Caco-2 (cell line): ENCODE measurements around the gene PPARGC1A. TPM values are rescaled to one million over a fixed set of nuclear protein-coding genes. Genes with fewer than 3 reads are reported as not detected.

Experiments used
- BruUV-seq: library from RNA; stranded (reverse); fragments of 400-500 nt; replicated peaks from 2 replicates; lab custom pipeline; 2021; lab: Mats Ljungman, UMichigan
- CTCF ChIA-PET: fragments of 300-600 bp; sonication (Branson Sonifier 250); formaldehyde crosslinking; loops from one replicate; lab custom pipeline; 2022; ENCODE audit warnings: antibody characterized with exemption; lab: Charles Lee
- POLR2A ChIA-PET: fragments of 300-600 bp; sonication (Branson Sonifier 250); formaldehyde crosslinking; loops from one replicate; lab custom pipeline; 2022; ENCODE audit warnings: antibody characterized with exemption; lab: Charles Lee
- DNase-seq, 2 experiments: peaks; one replicate each; pipeline versions ENCODE4 v3.0.0 to v3.0.0-alpha.2; 2020 to 2022
- H3K27me3 ChIP-seq: replicated peaks from 2 replicates; pipeline ENCODE4 v1.6.0; 2011; ENCODE audit warnings: low read length; ENCODE audit not compliant: control insufficient read depth, insufficient read depth
- H3K36me3 ChIP-seq: 2 replicates; pipeline ENCODE4 v1.5.1; 2011; ENCODE audit warnings: low read length; ENCODE audit not compliant: control insufficient read depth, insufficient read depth
- H3K4me1 ChIP-seq: fragments of 250-450 bp; sonication (Bioruptor Pico); 2 replicates; pipeline ENCODE4 v1.5.1; 2020; ENCODE audit warnings: mild to moderate bottlenecking
- H3K4me3 ChIP-seq: 2 replicates; pipeline ENCODE4 v1.5.1; 2011; ENCODE audit warnings: low read depth, mild to moderate bottlenecking, control low read depth, low read length
- H3K9me3 ChIP-seq: fragments of 250-450 bp; sonication (Bioruptor Pico); 2 replicates; pipeline ENCODE4 v1.5.1; 2020; ENCODE audit warnings: mild to moderate bottlenecking, moderate library complexity
- H3K27ac Mint-ChIP-seq: one replicate; pipeline ENCODE4 v1.8.0; 2022; ENCODE audit warnings: mixed read lengths; ENCODE audit not compliant: unreplicated experiment
- H3K27me3 Mint-ChIP-seq: one replicate; pipeline ENCODE4 v1.8.0; 2022; ENCODE audit warnings: mixed read lengths; ENCODE audit not compliant: insufficient read depth, unreplicated experiment
- H3K36me3 Mint-ChIP-seq: one replicate; pipeline ENCODE4 v1.8.0; 2022; ENCODE audit warnings: mild to moderate bottlenecking, mixed read lengths; ENCODE audit not compliant: insufficient read depth, unreplicated experiment
- H3K4me1 Mint-ChIP-seq: one replicate; pipeline ENCODE4 v1.8.0; 2022; ENCODE audit warnings: low read depth, mixed read lengths; ENCODE audit not compliant: unreplicated experiment
- H3K4me3 Mint-ChIP-seq: one replicate; pipeline ENCODE4 v1.8.0; 2022; ENCODE audit warnings: mild to moderate bottlenecking, moderate library complexity, mixed read lengths; ENCODE audit not compliant: unreplicated experiment
- H3K9me3 Mint-ChIP-seq: one replicate; pipeline ENCODE4 v1.8.0; 2022; ENCODE audit warnings: mixed read lengths; ENCODE audit not compliant: unreplicated experiment
- intact Hi-C: fragments of 100-400 bp; cut with micrococcal nuclease; formaldehyde crosslinking; loops from one replicate; pipeline ENCODE4 v1.10.0; 2022; ENCODE audit not compliant: unreplicated experiment
- total RNA-seq: library from RNA; stranded (reverse); gene quantifications from 2 replicates; pipeline ENCODE4 v1.2.3, GENCODE V29; 2022
- TF ChIP-seq, protein P1 (sequence below), 2 experiments: fragments of 200-600 bp in 1 of 2; IDR thresholded peaks; 1 replicate in 1 of 2; 2 replicates in 1 of 2; pipeline versions ENCODE4 v1.5.1 to v1.8.0; 2011 to 2022; ENCODE audit warnings: antibody characterized with exemption in 1 of 2, control low read depth in 1 of 2, inconsistent platforms in 1 of 2, low read depth in 1 of 2, low read length in 1 of 2, mild to moderate bottlenecking in 1 of 2, moderate library complexity in 1 of 2; ENCODE audit not compliant: insufficient read depth in 1 of 2, severe bottlenecking in 1 of 2, unreplicated experiment in 1 of 2

PPARGC1A gene
- total RNA-seq, 1 experiment from 2014 or later = not detected

DNA sequence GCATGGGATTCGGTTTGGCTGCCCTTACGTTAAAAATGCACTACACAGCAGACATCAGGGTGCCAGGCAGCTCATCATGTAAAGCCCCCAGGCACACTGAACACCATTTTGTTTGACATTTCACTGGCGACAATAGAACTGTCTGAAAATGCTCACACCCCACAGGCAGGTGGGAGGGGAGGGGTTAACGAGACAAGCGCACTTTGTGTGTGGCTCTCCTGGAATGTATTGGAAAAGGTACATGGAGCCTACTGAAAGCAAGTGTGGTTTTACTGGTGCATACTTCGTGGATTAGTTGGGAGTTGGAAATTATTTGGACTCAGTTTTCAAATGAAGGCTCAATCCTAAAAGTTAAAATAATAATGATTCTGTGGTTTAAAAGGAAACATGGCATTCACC is 31.6 kb upstream of the PPARGC1A start:
- Mint-ChIP-seq H3K9me3 (no peaks in the 10 kb centered on the region), H3K4me3 (no peak overlapping the region), H3K36me3 (no peaks in the 10 kb centered on the region), H3K27ac (no peak overlapping the region), H3K4me1 (no peaks in the 10 kb centered on the region), H3K27me3 (peaks cover 10% of the 10 kb centered on the region)
- no peaks in the 10 kb centered on the region for H3K27me3 ChIP-seq
- no peak overlapping the region for H3K4me3 ChIP-seq
- CTCF ChIA-PET = no interaction called here
- no peaks in the 10 kb centered on the region for H3K36me3 ChIP-seq
- intact Hi-C loops = no loop called here
- H3K9me3 ChIP-seq = no peaks in the 10 kb centered on the region
- no peaks in the 10 kb centered on the region for H3K4me1 ChIP-seq
- POLR2A ChIA-PET = no interaction called here
- no peak for DNase-seq
- BruUV-seq = no TSS peak
- TF ChIP-seq, protein P1, sequence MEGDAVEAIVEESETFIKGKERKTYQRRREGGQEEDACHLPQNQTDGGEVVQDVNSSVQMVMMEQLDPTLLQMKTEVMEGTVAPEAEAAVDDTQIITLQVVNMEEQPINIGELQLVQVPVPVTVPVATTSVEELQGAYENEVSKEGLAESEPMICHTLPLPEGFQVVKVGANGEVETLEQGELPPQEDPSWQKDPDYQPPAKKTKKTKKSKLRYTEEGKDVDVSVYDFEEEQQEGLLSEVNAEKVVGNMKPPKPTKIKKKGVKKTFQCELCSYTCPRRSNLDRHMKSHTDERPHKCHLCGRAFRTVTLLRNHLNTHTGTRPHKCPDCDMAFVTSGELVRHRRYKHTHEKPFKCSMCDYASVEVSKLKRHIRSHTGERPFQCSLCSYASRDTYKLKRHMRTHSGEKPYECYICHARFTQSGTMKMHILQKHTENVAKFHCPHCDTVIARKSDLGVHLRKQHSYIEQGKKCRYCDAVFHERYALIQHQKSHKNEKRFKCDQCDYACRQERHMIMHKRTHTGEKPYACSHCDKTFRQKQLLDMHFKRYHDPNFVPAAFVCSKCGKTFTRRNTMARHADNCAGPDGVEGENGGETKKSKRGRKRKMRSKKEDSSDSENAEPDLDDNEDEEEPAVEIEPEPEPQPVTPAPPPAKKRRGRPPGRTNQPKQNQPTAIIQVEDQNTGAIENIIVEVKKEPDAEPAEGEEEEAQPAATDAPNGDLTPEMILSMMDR (IDR thresholded peaks at IDR 0.05; ENCODE audit: insufficient read depth in 1 of 2, low read depth in 1 of 2, low read length in 1 of 2, severe bottlenecking in 1 of 2, unreplicated experiment in 1 of 2) = no peak

DNA sequence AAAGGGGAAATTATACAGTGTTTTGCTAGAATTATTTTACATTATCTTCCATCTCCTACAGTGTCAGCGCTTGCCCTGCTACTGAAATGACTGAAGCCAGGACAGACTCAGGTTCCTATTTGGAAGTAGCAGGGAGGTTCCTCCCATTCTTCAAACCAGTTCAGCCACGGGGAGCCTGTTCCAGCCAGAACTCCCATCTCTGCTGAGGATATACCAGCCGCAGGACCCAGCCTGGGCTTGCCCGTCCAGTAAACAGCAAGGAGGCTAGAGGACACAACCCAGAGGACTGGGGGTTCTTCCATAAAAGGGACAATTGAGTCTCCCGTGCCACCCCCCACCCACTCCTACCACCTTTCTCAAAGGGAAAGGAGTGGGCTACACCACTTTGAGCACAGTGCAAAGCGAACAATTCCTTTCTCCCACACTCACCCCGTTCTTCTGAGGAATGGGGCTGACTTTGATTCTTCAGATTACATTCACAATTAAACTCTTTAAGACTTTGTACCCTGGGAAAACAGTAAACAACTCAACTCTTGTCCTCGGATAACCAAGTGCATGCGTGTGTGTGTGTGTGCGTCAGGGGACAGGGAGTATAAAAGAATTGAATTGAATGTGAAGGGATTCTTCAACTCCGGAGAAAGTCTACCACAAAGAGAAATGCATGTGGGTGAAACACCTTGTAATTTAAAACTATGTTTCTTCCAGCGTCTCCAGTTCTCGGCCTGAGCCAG is 31.0 kb upstream of the PPARGC1A start:
- TF ChIP-seq, protein P1 (IDR thresholded peaks at IDR 0.05; ENCODE audit: insufficient read depth in 1 of 2, low read depth in 1 of 2, low read length in 1 of 2, severe bottlenecking in 1 of 2, unreplicated experiment in 1 of 2) = no peak
- BruUV-seq = no TSS peak
- H3K4me3 Mint-ChIP-seq = no peak overlapping the region
- Histone ChIP-seq H3K9me3 (no peaks in the 10 kb centered on the region), H3K36me3 (no peaks in the 10 kb centered on the region), H3K27me3 (no peaks in the 10 kb centered on the region), H3K4me1 (no peaks in the 10 kb centered on the region), H3K4me3 (no peak overlapping the region)
- intact Hi-C loops = no loop called here
- no peaks in the 10 kb centered on the region for H3K36me3 Mint-ChIP-seq
- ChIA-PET POLR2A (no interaction called here), CTCF (no interaction called here)
- H3K27me3 Mint-ChIP-seq = peaks cover 7% of the 10 kb centered on the region
- no peaks in the 10 kb centered on the region for H3K4me1 Mint-ChIP-seq
- DNase-seq = no peak
- H3K27ac Mint-ChIP-seq = no peak overlapping the region
- H3K9me3 Mint-ChIP-seq = no peaks in the 10 kb centered on the region

DNA sequence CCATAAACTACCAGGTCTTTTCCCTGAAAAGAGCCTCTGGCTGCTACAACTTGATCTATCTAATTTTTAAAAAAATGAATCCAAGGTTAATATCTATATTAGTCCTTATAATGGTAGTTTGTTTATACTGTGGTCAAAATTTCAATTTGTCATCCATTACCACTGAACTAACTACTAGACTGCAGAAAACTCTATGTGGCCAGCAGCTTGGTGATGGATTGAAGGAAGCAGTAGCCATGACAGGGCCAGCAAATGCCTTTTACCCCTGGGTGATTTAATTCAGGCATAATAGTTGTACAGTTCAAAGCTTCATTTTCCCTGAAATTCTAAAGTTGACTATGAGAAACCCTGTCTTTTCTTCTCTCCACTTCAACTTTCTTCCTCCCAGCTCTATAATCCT is 30.4 kb upstream of the PPARGC1A start:
- CTCF ChIA-PET = no interaction called here

More for the DNA sequence above, 30.4 kb upstream of the PPARGC1A start:
- TF ChIP-seq, protein P1 (IDR thresholded peaks at IDR 0.05; ENCODE audit: insufficient read depth in 1 of 2, low read depth in 1 of 2, low read length in 1 of 2, severe bottlenecking in 1 of 2, unreplicated experiment in 1 of 2) = no peak
- POLR2A ChIA-PET = no interaction called here
- Mint-ChIP-seq H3K4me1 (no peaks in the 10 kb centered on the region), H3K36me3 (no peaks in the 10 kb centered on the region), H3K27ac (no peak overlapping the region), H3K4me3 (no peak overlapping the region), H3K27me3 (peaks cover 7% of the 10 kb centered on the region), H3K9me3 (no peaks in the 10 kb centered on the region)
- H3K4me3 ChIP-seq = no peak overlapping the region
- intact Hi-C loops = no loop called here
- DNase-seq = no peak
- no TSS peak for BruUV-seq
- H3K9me3 ChIP-seq = no peaks in the 10 kb centered on the region
- H3K36me3 ChIP-seq = no peaks in the 10 kb centered on the region
- no peaks in the 10 kb centered on the region for H3K4me1 ChIP-seq
- H3K27me3 ChIP-seq = no peaks in the 10 kb centered on the region
